Right hindlimb (tissue), 1 donor: ENCODE data around the gene SEC16A.
A peak's percentile ranks its signal among the peaks of the same experiment; 100 is the strongest.

ENCODE experiments used
- DNase-seq: peaks from one replicate; pipeline ENCODE4 v3.0.0-alpha.2; 2018

Gene SEC16A

DNA sequence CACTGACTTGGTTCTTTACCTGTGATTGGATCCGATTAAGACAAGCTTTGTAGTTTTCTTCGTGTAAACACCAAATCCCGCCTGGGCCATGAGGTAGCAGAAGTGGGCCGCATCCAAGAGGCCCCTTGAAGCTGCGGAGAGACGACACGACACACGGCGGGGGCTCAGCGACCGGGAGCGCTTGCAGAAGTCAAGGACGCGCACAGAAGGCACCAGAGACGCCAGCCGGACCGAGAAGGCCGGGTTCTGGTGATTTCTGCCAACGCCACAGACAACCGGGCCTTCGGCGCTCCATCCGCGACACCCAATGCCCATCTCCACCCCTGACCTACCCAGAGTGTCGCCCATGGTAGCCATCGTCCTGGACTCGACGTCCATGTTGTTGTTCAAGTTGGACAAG is 23.4 kb downstream of the SEC16A start:
- no peak for DNase-seq

DNA sequence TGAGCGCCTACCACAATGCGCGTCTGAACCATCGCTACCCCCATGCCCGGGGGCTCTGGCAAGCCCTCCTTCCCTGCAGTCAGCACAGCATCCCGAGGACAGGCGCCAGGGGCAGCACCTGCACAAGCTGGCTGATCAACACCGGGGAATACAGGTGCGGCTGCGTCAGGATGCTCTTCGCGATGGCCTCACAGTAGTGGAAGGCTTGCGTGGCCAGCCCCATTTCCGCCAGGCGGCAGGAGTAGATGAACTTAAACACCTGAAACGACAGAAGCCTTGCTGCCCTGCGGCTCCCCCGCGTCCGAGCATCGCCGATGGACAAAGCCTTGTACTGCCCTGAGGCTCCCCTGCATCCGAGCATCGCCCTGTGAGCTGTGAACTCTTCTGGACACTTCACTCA is 25.5 kb downstream of the SEC16A start:
- DNase-seq = no peak

GRCh38 chr9:136456258-136456657 is 26.6 kb downstream of the SEC16A start:
- DNase-seq = no peak

- no peak for DNase-seq
These were observed 27.5 kb downstream of the SEC16A start for GRCh38 chr9:136455043-136456002.

DNA sequence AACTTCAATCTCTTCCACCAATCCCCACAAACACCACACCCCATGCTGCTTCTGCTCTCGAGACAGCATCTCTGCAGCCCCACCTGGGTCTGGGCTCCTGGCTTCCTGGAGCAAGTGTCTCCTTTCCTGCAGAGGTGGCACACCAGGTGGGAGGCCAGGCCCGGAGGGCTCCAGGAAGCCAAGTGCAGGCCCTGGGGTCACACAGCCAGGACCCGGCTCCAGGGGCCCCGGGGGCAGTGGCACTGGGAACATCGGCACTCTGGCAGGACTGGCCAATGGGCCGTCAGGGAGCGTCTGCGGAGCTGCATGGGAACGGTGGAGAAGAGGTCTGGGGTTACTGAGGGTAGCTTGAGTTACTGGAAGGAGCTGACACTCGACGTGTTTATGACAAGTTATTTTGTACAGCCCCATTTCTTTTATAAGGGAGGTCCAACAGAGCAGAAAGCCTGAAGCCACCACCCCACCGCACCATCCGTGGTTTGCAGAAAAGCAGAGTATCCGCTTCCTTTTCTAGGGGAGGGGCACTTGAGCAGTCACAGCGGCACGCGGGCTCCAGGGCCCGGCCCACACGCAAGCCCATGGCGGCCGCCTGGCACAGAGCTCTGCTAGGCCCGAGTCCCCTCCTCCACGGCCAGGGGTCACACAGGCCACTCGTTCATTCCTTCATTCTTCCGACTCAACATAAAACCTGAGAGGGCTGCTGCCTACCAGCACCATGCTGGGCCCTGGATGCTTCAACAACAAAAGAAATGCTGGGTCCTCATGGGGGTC is 28.6 kb downstream of the SEC16A start:
- DNase-seq = no peak

- DNase-seq = no peak
These were observed 29.5 kb downstream of the SEC16A start for GRCh38 chr9:136453326-136453725.

GRCh38 chr9:136451221-136451877 is 31.5 kb downstream of the SEC16A start:
- DNase-seq = no peak

DNA sequence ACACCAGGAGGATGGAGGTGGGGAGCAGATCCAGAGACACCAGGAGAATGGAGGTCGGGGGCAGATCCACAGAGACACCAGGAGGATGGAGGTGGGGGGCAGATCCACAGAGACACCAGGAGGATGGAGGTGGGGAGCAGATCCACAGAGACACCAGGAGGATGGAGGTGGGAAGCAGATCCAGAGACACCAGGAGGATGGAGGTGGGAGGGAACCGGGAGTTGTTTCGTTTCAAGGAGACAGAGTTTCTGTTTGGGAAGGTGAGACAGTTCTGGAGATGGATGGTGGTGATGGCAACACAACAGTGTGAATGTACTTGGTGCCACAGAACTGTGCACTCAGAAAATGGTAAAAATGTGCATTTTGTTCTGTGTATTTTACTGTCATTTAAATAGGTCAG is 34.2 kb downstream of the SEC16A start:
- no peak for DNase-seq

GRCh38 chr9:136447173-136447778 is 35.6 kb downstream of the SEC16A start:
- no peak for DNase-seq

DNA sequence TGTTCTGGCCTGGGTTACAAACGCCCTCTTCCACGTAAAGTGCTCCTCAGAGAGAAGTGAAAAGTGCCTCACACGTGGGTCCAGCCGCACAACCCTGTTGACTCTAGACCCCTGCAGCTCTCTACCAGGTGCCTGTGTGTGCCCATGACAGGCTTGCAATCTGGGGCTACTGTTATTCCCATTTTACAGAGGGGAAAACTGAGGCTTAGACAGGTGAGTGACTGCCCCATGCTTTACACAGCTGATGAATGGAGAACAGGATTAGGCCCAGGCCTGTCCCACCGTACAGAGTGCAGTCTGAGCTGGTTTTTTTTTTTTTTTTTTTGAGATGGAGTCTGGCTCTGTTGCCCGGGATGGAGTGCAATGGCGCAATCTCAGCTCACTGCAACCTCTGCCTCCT is 37.0 kb downstream of the SEC16A start:
- DNase-seq = no peak

DNA sequence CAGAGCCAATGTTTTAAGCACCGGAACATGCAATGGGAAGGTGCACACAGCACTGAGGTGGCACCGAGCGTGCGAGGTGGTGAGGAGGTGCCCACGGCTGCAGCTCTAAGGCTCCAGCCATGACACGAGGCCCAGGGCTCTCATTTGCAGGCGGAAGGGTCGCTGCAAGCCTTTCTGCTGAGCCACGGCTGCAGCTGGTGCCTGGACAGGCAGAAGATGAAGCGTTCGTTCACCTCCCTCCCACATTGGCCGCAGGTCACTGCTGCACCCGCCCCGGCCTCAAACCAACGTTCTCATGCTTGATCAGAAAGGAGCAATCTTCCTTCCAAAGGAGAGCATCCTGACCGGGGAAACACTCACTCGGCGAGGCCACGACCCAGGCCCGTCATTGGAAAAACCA is 38.7 kb downstream of the SEC16A start:
- no peak for DNase-seq

GRCh38 chr9:136443687-136444086 is 39.2 kb downstream of the SEC16A start:
- no peak for DNase-seq

DNA sequence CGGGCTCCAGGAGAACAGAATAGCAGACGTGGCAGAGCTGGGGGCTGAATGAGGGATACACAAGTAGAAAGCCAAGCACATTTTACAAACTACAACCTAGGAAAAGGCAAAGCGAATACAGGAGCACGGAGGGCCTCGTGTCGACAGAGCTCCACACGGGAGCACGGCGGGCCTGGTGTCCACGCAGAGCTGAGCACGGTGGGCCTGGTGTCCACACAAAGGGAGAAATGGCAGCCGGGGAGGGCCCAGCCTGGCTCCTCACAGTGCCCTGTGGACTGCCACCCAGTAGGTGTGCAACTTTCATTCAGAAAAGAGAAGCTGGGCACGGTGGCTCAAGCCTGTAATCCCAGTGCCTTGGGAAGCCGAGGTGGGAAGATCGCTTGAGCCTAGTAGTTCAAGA is 39.8 kb downstream of the SEC16A start:
- DNase-seq = no peak

GRCh38 chr9:136442265-136442664 is 40.6 kb downstream of the SEC16A start:
- no peak for DNase-seq

- DNase-seq = no peak
These were observed 41.1 kb downstream of the SEC16A start for GRCh38 chr9:136441681-136442245.

DNA sequence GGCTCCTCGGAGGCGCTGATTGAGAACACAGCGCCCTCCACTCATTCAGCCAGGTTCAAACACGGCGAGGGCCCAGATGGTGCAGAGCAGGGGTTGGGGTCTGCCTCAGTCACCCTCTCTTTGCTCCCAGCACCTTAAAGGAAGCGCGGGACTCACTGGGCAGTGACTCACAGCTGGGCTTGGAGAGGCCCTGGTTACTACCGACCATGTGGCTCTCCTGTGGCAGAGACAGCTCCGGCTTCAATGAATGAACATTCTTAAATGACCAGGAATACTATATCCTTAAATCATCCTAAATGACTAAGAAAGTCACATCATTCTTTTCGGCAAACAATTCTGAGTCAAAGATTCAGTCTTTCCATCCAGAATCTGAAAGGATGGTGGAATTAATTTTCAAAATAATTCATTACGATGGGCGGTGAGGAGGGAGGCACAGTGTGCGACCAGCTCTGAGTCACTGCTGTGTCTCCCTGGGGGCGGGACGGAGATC is 41.6 kb downstream of the SEC16A start:
- DNase-seq = no peak

DNA sequence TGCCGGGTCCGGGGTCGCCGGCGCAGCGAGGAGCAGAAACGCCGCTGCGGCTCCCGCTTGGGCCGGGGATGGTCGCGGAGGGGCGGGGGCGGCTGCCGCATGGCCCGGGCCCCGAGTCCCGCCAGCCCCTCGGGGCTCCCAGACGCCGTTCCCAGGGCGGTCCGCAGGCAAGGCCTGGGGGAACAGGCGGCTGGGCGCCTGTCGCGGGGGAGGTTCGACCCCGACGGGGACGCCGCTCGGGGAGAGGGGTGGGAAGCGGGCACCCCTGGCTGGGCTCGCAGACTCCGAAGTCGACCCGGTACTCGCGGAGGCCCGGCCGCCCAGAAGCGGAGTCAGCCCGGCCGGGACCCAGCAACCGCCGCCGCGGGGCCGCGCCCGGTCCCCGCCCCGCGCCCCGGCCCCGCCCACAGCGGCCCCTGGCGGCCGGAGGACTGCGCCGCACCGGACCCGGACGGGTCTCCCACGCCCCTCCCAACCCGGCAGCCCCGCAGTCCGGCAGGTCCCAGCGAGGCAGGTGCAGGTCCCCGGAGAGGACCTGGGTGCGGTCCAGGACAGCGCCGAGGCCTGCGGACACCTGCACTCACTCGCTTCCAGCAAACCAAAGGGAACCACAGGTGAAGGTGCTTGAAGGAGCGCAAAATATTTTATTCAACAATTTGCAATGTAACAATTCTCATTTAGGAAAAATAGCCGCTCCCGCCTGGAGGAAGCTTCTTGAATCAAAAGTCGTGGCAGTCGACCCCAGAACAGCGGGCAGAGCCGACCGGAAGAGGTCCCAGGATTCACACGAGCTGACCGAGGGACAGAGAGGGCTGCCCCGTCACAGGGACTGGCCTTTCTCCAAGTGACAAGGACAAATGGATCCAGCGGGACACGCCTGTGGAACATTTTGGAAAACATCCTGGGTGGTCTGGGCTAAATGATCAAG is 43.1 kb downstream of the SEC16A start, which contains the start of gene INPP5E:
TSS of gene INPP5E (minus strand) at position 365 of the 928 bp plus-strand sequence. CDS start 426 bp downstream, outside the sequence.
- peak; percentile 85 for DNase-seq

DNA sequence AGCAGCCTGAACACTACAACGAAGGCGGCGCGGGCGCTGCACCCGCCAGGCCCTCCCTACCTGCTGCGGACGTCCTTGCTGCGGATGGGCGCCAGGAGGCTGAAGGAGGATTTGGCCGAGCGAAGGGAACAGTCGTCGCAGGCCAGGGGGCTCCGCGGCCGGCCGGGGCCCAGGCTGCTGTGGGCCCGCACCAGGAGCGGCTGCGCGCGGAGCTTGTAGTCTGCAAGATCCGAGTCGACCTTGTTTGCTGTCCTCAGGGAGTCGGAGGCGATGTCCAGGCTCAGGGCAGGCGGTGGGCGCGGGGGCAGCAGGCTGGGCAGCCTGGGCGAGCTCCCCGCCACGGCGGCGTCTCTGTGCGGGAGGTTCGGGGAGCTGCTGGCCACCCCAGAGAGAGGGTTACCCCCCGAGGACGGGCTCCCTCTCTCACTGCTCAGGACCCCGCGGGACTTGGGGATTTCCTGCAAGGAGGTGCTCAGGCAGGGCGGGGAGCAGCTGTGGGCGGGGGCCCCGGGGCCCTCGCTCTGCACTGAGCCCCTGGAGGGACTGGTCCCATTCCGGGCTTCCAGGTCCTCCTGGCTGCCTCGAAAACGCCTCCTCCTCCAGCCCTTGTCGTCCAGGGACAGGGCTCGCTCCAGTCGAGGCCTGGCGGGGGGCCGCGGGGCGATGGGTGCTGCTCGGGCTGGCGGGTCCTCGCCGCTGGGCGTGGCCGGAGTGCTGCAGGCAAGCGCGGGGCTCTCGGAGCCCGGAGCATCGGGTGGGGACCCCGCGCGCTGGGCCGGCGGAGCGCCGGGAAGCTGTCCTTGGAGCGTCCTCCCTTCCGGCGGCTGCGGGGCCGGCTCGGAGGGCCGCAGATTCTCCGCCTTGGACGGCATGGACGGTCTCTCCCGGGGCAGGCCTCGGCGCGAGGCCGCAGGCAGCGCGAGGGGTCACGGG is 44.0 kb downstream of the SEC16A start:
- peak; percentile 40 for DNase-seq

DNA sequence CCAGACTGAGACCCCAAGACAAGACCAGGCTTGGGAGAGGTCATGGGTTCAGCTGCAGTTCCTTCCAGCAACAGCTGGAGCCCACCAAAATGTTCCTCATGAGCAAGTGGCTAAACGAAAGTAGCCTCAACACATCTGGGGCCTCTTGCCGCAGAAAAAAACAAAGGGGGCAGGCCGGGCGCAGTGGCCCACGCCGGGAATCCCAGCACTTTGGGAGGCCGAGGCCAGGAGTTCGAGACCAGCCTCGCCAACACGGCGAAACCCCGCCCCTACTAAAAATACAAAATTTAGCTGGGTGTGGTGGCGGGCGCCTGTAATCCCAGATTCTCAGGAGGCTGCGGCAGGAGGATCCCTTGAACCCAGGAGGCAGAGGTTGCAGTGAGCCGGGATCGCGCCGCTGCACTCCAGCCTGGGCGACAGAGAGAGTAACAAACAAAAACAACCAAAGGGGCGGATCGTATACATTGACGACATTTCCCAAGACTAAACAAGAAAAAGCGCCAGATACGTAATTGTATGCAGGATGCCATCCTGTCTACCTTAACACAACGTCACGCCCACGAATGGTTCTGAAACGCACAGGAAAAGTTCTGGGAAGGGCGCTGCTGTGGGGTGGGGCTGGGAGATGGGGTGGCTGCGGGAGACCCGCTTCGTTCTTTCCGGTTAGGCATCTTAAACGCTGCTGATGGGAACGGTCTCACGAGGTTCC is 44.8 kb downstream of the SEC16A start:
- DNase-seq = no peak
